ENCODE results near the gene ZNF614.
"Not testable (repeated sequence)": the region's sequence is repeated elsewhere in the genome, so short reads cannot be mapped to it uniquely, and the experiment has no call there.

The ZNF614 gene

GRCh38 chr19:51986309-51987291 lies 41.6 kb downstream of the ZNF614 start, which contains the start of gene ZNF350:
ZNF350 (minus strand) TSS chr19:51986840; CDS start chr19:51974360, 12,480 bp downstream.
- peak; percentile 93 for DNase-seq (ENCODE audit: low read depth)

- no peak for DNase-seq (ENCODE audit: low read depth)
Measured at GRCh38 chr19:51983361-51983760, 44.8 kb downstream of the ZNF614 start.

GRCh38 chr19:51980926-51981325 lies 47.3 kb downstream of the ZNF614 start:
- DNase-seq (ENCODE audit: low read depth), result peak; percentile 9

- no peak for DNase-seq (ENCODE audit: low read depth)
Measured at GRCh38 chr19:51980116-51980736, 48.0 kb downstream of the ZNF614 start.

GRCh38 chr19:51978882-51979281 lies 49.3 kb downstream of the ZNF614 start:
- DNase-seq (ENCODE audit: low read depth), result peak; percentile 12

GRCh38 chr19:51977346-51977745 lies 50.8 kb downstream of the ZNF614 start:
- no peak for DNase-seq (ENCODE audit: low read depth)

GRCh38 chr19:51976852-51977251 lies 51.3 kb downstream of the ZNF614 start:
- no peak for DNase-seq (ENCODE audit: low read depth)

- not testable (repeated sequence) for DNase-seq (ENCODE audit: low read depth)
Measured at GRCh38 chr19:51975787-51976186, 52.4 kb downstream of the ZNF614 start.

GRCh38 chr19:51971624-51972023 lies 56.6 kb downstream of the ZNF614 start:
- DNase-seq (ENCODE audit: low read depth), result peak; percentile 7

GRCh38 chr19:51970718-51971117 lies 57.5 kb downstream of the ZNF614 start:
- DNase-seq (ENCODE audit: low read depth), result no peak

GRCh38 chr19:51965583-51965982 lies 62.6 kb downstream of the ZNF614 start:
- DNase-seq (ENCODE audit: low read depth), result no peak
